OCI-LY7 (cell line): ENCODE data around the gene PTPRM. TPM values are rescaled to one million over a fixed set of nuclear protein-coding genes. Genes with fewer than 3 reads are reported as not detected.

Source experiments
- BruUV-seq: library from RNA; stranded (reverse); fragments of 400-500 nt; replicated peaks from 2 replicates; lab custom pipeline; 2021; lab: Mats Ljungman, UMichigan
- CTCF ChIA-PET: fragments of 300-600 bp; sonication (Branson Sonifier 250); formaldehyde crosslinking; loops from one replicate; lab custom pipeline; 2022; ENCODE audit warnings: antibody characterized with exemption; ENCODE audit not compliant: unreplicated experiment; lab: Charles Lee
- POLR2A ChIA-PET: fragments of 300-600 bp; sonication (Branson Sonifier 250); formaldehyde crosslinking; loops from one replicate; lab custom pipeline; 2022; ENCODE audit warnings: antibody characterized with exemption; lab: Charles Lee
- DNase-seq: peaks from one replicate; pipeline ENCODE4 v3.0.0-alpha.2; 2015; ENCODE audit warnings: low spot score
- H2AFZ ChIP-seq: fragments of 200-600 bp; sonication (generic), shearing (Covaris generic); 2 replicates; pipeline ENCODE4 v1.6.1; 2014; ENCODE audit warnings: mild to moderate bottlenecking, antibody characterized with exemption, low read length, moderate library complexity
- H3K27ac ChIP-seq: fragments of 200-600 bp; sonication (generic); 2 replicates; pipeline ENCODE4 v1.5.1; 2014; ENCODE audit warnings: mixed run types, low read depth, mild to moderate bottlenecking, moderate library complexity, low read length, inconsistent platforms; ENCODE audit not compliant: poor library complexity, severe bottlenecking
- H3K36me3 ChIP-seq: fragments of 200-600 bp; sonication (generic); 2 replicates; pipeline ENCODE4 v1.6.1; 2014; ENCODE audit warnings: mild to moderate bottlenecking, antibody characterized with exemption, low read length, moderate library complexity, mixed read lengths; ENCODE audit not compliant: insufficient read depth
- H3K4me1 ChIP-seq: fragments of 200-600 bp; sonication (generic); 2 replicates; pipeline ENCODE4 v1.5.1; 2014; ENCODE audit warnings: mild to moderate bottlenecking, low read length; ENCODE audit not compliant: insufficient read depth, poor library complexity, severe bottlenecking
- H3K4me2 ChIP-seq: fragments of 200-600 bp; sonication (generic); 2 replicates; pipeline ENCODE4 v1.6.1; 2014; ENCODE audit warnings: mild to moderate bottlenecking, low read length
- H3K4me3 ChIP-seq: fragments of 200-600 bp; sonication (generic); 2 replicates; pipeline ENCODE4 v1.5.1; 2014; ENCODE audit warnings: mild to moderate bottlenecking, low read depth, low read length; ENCODE audit not compliant: poor library complexity, severe bottlenecking
- H3K79me2 ChIP-seq: fragments of 200-600 bp; sonication (generic); 2 replicates; pipeline ENCODE4 v1.6.1; 2016; ENCODE audit warnings: low read depth, mild to moderate bottlenecking, low read length, moderate library complexity, mixed read lengths; ENCODE audit not compliant: insufficient read depth
- H3K9me2 ChIP-seq: fragments of 200-600 bp; sonication (generic); 2 replicates; pipeline ENCODE4 v1.6.1; 2016; ENCODE audit warnings: mild to moderate bottlenecking, low read length, mixed read lengths; ENCODE audit not compliant: insufficient read depth
- H3K9me3 ChIP-seq: fragments of 200-600 bp; sonication (generic); 2 replicates; pipeline ENCODE4 v1.6.1; 2014; ENCODE audit warnings: mild to moderate bottlenecking, mixed run types, low read length, mixed read lengths
- H4K20me1 ChIP-seq: fragments of 200-600 bp; sonication (generic); 2 replicates; pipeline ENCODE4 v1.6.1; 2014; ENCODE audit warnings: mild to moderate bottlenecking, antibody characterized with exemption, low read length, moderate library complexity, mixed read lengths; ENCODE audit not compliant: insufficient read depth
- EZH2phosphoT487 ChIP-seq: fragments of 200-600 bp; sonication (generic); IDR thresholded peaks from 2 replicates; pipeline ENCODE4 v1.6.1; 2018; ENCODE audit warnings: low read depth, borderline replicate concordance, mild to moderate bottlenecking, mixed run types, antibody characterized with exemption, low read length, moderate library complexity, mixed read lengths
- intact Hi-C: fragments of 100-400 bp; cut with micrococcal nuclease; formaldehyde crosslinking; loops from one replicate; pipeline ENCODE4 v1.10.0; 2022; ENCODE audit not compliant: unreplicated experiment
- total RNA-seq, 2 experiments: library from RNA; depleted of rRNA in 1 of 2; stranded (reverse); fragments of >200 nt in 1 of 2; shearing (Covaris generic) in 1 of 2; gene quantifications; 2 replicates each; pipeline ENCODE4 v1.2.3, GENCODE V29; 2014 to 2022
- TF ChIP-seq, protein P1 (sequence below): fragments of 200-600 bp; sonication (generic); conservative IDR thresholded peaks from 2 replicates; pipeline ENCODE4 v1.5.1; 2014; ENCODE audit warnings: mild to moderate bottlenecking, antibody characterized with exemption, low read length, moderate library complexity, mixed read lengths

Gene PTPRM
- total RNA-seq, 2 experiments from 2014 or later = not detected

GRCh38 chr18:8389391-8390340 lies 822.5 kb downstream of the PTPRM start:
- BruUV-seq = no TSS peak
- intact Hi-C loops = no loop called here
- H3K4me3 ChIP-seq = no peak overlapping the region
- no peaks in the 10 kb centered on the region for H3K36me3 ChIP-seq
- no peaks in the 10 kb centered on the region for H3K9me2 ChIP-seq
- DNase-seq = peak; percentile 52
- H2AFZ ChIP-seq = no peak overlapping the region
- no peaks in the 10 kb centered on the region for H3K9me3 ChIP-seq
- POLR2A ChIA-PET = interaction anchor here (0.6 to 1.0 kb wide), 4 partner anchors 91 to 747 kb away, joined by 3 to 4 read pairs (median 4); no protein-coding TSS in a partner anchor
- CTCF ChIA-PET = interaction anchor here (1.0 kb wide), 1 partner anchor 41 kb away, joined by 3 read pairs; no protein-coding TSS in a partner anchor
- H3K27ac ChIP-seq = no peak overlapping the region
- H3K4me1 ChIP-seq = no peaks in the 10 kb centered on the region
- no peaks in the 10 kb centered on the region for H3K79me2 ChIP-seq
- H4K20me1 ChIP-seq = no peaks in the 10 kb centered on the region
- TF ChIP-seq EZH2phosphoT487 = no peak
- TF ChIP-seq, protein P1, sequence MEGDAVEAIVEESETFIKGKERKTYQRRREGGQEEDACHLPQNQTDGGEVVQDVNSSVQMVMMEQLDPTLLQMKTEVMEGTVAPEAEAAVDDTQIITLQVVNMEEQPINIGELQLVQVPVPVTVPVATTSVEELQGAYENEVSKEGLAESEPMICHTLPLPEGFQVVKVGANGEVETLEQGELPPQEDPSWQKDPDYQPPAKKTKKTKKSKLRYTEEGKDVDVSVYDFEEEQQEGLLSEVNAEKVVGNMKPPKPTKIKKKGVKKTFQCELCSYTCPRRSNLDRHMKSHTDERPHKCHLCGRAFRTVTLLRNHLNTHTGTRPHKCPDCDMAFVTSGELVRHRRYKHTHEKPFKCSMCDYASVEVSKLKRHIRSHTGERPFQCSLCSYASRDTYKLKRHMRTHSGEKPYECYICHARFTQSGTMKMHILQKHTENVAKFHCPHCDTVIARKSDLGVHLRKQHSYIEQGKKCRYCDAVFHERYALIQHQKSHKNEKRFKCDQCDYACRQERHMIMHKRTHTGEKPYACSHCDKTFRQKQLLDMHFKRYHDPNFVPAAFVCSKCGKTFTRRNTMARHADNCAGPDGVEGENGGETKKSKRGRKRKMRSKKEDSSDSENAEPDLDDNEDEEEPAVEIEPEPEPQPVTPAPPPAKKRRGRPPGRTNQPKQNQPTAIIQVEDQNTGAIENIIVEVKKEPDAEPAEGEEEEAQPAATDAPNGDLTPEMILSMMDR = peak; percentile 93
- no peak overlapping the region for H3K4me2 ChIP-seq

DNA sequence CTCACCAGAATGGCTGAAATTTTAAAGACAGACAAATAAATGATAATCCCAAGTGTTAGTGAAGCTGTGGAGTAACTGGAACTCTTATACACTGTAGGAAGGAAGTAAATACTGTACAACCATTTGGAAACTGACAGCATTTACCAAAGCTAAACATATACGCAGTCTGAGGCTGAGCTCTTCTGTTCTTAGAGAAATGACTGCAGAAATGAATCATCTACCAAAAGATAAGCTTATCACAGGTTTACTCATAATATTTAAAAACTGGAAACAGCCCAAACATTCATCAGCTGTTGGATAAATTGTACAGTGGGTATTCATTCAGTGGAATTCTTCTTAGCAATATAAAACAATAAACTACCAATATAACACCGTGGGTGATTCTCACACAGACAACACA lies 824.0 kb downstream of the PTPRM start:
- intact Hi-C loops = no loop called here
- no peaks in the 10 kb centered on the region for H4K20me1 ChIP-seq
- POLR2A ChIA-PET = no interaction called here
- TF ChIP-seq, protein P1 = no peak
- no peak for TF ChIP-seq EZH2phosphoT487
- H3K4me3 ChIP-seq = no peak overlapping the region
- H3K79me2 ChIP-seq = no peaks in the 10 kb centered on the region
- no peak overlapping the region for H3K27ac ChIP-seq
- H2AFZ ChIP-seq = no peak overlapping the region
- H3K4me1 ChIP-seq = no peaks in the 10 kb centered on the region
- H3K36me3 ChIP-seq = no peaks in the 10 kb centered on the region
- DNase-seq = no peak
- BruUV-seq = no TSS peak
- CTCF ChIA-PET = no interaction called here
- H3K9me3 ChIP-seq = no peaks in the 10 kb centered on the region
- H3K4me2 ChIP-seq = no peak overlapping the region
- no peaks in the 10 kb centered on the region for H3K9me2 ChIP-seq

DNA sequence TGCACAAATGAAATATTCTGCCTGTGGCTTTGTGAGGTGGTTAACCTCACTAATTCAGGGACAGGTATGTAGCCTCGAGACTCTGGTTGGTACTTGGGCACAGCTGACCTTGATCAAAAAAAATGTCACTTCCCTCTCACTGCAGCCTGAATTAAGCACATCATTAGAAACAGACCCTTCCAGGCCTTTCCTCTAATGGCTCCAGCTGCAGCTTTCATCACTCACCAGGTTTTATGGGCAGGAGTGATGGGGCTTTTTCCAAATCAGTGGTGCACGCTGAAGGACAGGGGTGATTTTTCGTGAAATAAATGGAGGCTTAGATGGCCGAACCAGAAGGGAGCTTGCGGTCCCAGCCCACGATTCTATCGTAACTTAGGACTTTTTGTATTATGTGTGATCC lies 829.1 kb downstream of the PTPRM start:
- DNase-seq = no peak
- Histone ChIP-seq H3K9me3 (no peaks in the 10 kb centered on the region), H3K79me2 (no peaks in the 10 kb centered on the region), H3K9me2 (no peaks in the 10 kb centered on the region), H3K4me2 (no peak overlapping the region), H4K20me1 (no peaks in the 10 kb centered on the region), H3K36me3 (no peaks in the 10 kb centered on the region), H3K4me3 (no peak overlapping the region), H3K27ac (no peak overlapping the region), H2AFZ (no peak overlapping the region), H3K4me1 (no peaks in the 10 kb centered on the region)
- no peak for TF ChIP-seq EZH2phosphoT487
- TF ChIP-seq, protein P1 = no peak
- ChIA-PET CTCF (no interaction called here), POLR2A (interaction anchor here (0.5 kb wide), 1 partner anchor 76 kb away, joined by 3 read pairs; no protein-coding TSS in a partner anchor)
- BruUV-seq = no TSS peak
- intact Hi-C loops = no loop called here
